Inflammatory macrophage treated with lipopolysaccharide for 4 hours (primary cell): ENCODE measurements around the gene MT1X.

Experiments used
- DNase-seq: peaks from one replicate; pipeline ENCODE4 v3.0.0-alpha.2; 2020

Gene MT1X

GRCh38 chr16:56681939-56682702, at the start of gene MT1X:
Gene MT1X, plus strand, starts transcription at chr16:56682470. Its CDS starts 71 bp downstream, at chr16:56682541.
- peak; percentile 90 for DNase-seq

- DNase-seq: no peak
Observed at GRCh38 chr16:56632848-56633365, 49.4 kb upstream of the MT1X start.

GRCh38 chr16:56633535-56633934, 48.7 kb upstream of the MT1X start:
- DNase-seq: no peak

DNA sequence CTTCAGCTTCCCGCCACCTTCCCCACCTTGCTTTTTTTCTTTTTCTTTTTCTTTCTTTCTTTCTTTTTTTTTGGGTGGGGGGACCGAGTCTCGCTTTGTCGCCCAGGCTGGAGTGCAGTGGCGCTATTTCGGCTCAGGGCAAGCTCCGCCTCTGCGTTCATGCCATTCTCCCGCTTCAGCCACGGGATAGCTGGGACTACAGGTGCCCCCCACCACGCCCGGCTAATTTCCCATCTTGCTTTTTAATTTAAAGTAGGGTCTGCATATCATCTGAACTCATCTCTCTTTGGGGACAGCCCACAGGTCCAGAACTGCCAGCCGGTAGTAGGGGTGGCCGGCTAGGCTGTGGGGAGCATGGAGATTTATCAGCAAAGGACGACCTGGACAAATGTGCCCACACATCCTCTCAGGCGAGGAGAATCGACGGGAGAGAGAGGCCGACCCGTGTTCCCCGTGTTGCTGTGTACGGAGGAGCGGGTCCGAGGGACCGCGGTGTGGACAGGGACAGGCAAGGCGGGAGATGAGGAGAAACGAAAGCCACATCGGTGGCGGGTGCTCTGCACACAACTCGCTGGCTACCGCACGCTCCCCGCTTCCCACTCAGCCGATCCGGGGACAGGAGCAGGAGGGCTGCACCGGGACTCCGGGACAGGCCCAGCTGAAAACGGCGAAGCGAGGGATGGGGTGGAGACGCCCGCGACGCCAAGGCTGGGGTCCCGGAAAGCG, 47.4 kb upstream of the MT1X start:
- no peak for DNase-seq

DNA sequence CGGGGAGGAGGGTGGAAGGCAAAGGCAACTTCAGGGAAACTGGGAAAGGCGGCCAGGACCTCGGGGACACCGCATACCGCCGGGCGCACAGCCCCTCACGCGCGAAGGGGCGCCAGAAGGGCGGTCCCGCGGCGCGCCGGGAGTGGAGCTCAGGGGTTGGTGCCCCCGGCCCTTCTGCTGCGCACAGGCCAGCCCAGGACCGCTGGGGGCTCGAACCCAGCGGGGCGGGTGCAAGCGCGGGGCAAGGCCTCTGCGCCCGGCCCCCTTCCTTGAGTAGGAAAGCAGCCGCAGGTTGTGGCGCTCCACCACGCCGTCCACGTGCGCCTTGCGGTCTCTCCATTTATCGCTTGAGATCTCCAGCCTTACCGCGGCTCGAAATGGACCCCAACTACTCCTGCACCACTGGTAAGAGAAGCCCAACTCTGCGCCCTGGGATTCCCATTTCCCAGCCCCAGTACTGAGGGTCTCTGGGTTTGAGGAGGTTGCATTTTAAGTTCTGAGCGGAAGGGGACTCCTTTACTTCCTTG, 46.8 kb upstream of the MT1X start:
- no peak for DNase-seq

DNA sequence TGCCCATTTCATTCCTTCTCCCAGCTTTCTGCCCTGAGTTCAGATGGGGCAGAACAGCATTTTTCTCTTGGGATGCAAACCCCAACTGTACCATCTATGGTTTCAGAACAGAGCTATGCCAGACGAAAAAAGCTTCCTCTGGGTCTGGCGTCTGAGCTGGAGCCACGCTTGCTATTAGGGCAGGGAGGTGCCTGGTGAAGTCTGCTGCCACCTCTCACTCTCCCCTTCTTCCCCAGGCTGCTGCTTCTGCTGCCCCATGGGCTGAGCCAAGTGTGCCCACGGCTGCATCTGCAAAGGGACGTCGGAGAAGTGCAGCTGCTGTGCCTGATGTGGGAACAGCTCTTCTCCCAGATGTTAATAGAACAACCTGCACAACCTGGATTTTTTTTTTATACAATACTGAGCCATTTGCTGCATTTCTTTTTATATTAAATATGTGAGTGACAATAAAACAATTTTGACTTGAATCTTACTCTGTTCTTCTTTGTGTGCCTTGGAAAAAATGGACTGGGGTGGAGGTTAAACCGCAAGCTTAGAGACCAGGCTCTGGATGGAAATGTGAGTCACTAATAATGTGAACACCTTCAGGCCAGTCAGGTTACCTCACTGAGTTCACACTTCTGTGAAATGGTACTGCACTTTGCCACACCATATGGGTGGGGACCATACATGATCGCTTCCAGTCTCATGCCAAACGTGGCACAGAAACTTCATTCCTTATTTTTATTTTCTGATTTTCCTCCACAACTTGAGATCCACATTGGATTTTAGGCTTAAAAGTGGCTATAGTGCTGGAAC, 45.5 kb upstream of the MT1X start:
- DNase-seq: no peak

DNA sequence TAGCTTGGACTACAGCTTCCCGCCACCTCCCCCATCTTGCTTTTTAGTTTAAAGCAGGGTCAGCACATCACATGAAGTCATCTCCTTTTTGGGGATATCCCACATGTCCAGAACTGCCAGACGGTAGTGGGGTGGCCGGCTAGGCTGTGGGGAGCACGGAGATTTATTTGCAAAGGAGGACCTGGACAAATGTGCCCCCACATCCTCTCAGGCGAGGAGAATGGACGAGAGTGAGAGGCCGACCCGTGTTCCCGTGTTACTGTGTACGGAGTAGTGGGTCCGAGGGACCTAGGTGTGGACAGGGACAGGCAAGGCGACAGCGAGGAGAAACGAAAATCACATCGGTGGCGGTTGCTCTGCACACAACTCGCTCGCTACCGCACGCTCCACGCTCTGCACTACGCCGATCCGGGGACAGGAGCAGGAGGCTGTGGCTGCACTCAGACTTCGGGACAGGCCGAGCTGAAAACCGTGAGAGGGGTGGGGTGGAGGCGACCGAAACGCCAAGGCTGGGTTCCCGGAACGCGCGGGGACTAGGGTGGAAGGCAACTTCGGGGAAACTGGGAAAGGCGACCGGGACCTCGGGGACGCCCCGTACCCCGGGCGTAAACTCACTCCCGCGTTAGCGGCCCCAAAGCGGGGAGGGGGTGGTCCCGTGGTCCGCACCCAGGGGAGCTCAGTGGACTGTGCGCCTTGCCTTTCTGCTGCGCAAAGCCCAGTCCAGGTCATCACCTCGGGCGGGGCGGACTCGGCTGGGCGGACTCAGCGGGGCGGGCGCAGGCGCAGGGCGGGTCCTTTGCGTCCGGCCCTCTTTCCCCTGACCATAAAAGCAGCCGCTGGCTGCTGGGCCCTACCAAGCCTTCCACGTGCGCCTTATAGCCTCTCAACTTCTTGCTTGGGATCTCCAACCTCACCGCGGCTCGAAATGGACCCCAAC, 44.2 kb upstream of the MT1X start, which contains the start of gene MT1A:
Gene MT1A, plus strand, starts transcription at position 853 of the 937 bp plus-strand sequence. Its CDS starts 73 bp downstream, at position 926.
- peak; percentile 59 for DNase-seq

GRCh38 chr16:56639045-56639444, 43.2 kb upstream of the MT1X start:
- no peak for DNase-seq

GRCh38 chr16:56640076-56640475, 42.2 kb upstream of the MT1X start:
- no peak for DNase-seq

DNA sequence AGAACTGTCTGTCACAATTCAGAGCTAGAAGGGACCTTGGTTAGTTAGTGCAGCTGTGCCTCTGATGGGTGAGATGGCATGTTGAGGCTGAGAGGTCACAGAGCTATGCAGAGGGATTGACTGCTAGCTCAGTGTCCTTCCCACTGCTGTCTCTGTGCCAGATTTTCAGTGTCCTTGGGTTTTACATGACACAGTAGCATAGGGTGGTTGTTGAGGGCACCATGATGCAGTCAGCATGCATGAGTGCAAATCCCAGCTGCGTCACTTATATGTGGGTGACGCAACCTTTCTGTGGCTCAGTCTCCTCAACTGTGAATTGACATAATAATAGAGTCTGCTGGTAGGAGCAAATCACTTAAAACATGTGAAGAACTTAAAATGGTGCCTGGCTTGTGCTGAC, 41.1 kb upstream of the MT1X start:
- peak; percentile 45 for DNase-seq

DNA sequence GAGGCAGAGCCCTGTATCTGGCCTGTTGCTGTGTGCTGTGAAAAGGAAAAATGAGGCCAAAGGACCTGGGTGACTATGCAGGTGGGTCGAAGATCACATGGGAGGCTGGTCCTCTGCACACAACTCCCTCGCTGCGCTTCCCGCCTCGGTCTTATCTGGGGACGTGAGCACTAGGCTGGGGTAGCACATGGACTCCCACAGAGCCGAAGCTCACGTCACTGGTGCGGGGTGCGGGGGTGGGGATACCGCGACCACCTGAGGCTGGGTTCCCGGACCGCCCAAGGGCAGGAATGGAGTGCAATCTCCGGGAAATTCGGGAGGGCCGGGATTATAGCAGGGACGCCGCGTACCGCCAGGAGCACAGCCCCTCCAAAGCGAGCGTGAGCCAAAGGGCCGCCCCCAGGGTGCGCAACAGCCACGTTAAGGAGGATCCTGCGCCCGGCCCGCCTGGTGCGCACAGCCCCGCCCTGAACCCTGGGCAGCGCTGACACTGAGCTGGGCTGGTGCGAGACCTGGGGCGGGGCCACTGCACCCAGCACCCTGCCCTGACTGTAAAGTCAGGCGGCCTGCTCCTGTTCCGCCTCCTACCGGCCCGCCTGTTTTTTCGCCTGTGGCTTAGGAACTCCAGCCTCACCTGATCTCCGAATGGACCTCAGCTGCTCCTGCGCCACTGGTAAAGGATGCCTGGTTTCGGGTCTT, 39.0 kb upstream of the MT1X start:
- DNase-seq: peak; percentile 84

- no peak for DNase-seq
Observed at GRCh38 chr16:56643833-56644232, 38.4 kb upstream of the MT1X start.

DNA sequence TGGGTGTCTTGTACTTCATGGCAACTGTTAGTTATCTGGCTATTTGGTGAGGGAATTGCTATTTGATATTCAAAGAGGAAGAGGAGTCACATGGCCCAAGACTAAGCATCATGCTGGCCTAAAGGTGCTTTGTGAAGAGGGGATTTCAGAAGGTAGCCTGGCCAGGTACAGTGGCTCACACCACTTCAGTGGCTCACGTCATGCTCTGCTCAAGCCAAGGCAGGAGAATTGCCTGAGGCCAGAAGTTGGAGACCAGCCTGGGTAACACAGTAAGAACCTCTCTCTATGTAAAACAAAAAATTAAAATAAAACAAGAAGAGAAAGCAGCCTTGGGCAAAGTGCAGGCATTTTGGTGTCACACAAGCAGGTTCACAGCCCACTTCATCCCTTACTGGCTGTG, 37.0 kb upstream of the MT1X start:
- DNase-seq: no peak

DNA sequence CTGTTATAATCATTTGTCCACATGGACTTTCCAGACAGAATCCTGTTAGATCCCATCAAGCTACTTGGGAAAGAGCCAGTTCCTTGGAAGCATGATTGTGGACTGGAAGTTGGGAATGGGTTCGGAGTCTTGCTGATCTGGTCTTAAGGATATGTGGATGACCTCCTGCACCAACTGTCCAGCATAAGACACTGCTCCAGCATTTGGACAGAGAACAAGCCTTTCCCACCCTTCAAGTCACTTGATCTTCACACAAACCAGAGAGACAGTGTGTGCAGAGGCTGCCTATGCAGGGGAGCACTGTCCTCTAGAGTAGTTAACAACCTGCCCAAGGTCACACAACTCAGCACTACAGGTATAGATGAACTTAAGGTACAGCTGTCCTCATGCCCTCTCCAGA, 36.4 kb upstream of the MT1X start:
- no peak for DNase-seq

DNA sequence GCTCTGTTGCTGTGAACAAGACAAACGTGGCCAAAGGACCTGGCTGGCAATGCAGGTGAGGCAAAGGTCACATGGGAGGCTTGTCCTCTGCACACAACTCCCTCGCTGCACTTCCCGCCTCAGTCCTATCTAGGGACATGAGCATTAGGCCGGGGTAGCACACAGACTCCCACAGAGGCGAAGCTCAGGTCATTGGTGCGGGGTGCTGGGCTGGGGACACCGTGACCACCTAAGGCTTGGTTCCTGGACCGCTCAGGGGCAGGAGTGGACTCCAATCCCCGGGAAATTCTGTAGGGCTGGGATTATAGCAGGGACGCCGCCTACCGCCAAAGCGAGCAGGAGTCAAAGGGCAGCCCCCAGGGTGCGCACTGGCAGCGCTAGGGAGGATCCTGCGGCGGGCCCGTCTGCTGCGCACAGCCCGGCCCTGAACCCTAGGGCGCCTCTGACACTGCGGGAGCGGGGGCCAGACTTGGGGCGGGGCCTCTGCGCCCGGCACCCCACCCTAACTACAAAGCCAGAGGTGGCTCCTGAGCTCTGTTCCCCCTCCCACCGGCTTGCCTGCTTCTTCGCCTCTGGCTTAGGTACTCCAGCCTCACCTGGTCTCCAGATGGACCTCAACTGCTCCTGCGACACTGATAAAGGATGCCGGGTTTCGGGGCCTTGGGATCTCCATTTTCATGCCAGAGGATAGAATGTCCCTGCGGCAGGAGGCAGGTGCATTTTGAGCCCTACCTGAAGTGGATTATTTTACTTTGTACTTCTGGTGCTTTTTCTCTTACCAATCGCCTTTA, 34.4 kb upstream of the MT1X start:
- DNase-seq: no peak

DNA sequence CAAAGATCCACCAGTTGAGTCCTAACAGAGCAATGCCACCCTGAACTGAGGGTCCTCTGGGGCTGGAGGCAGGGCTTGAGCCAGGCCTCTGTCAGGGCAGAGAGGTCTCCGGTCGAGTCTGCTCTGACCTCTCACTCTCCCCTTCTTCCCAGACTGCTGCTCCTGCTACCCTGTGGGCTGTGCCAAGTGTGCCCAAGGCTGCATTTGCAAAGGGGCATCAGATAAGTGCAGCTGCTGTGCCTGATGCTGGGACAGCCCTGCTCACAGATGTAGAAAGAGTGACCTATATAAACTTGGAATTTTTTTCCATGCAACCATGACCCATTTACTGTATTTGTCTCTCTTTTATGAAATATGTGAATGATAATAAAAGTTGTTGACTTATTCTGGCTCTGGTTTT, 33.0 kb upstream of the MT1X start:
- no peak for DNase-seq

- DNase-seq: no peak
Observed at GRCh38 chr16:56649820-56650219, 32.5 kb upstream of the MT1X start.

DNA sequence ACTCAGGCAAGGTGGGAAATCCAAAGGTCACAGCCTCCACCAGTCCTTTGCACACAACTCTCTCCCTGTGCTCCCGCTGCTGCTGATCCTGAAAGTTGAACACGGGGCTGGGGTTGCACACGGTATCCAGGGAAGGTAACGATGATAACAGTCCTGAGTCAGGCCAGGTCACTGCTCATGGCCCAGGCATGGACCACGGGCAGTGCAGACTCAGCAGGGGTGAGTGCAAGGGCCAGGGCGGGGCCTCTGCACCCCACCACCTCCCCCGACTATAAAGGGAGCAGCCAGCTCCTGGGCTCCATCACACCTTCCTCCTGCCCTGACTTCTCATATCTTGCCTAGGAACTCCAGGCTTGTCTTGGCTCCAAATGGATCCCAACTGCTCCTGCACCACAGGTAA, 30.7 kb upstream of the MT1X start, which contains the start of gene MT1B:
Gene MT1B, plus strand, starts transcription at position 301 of the 400 bp plus-strand sequence. Its CDS starts 68 bp downstream, at position 369.
- no peak for DNase-seq

GRCh38 chr16:56652600-56652999, 29.7 kb upstream of the MT1X start:
- no peak for DNase-seq

- no peak for DNase-seq
Observed at GRCh38 chr16:56653218-56653617, 29.1 kb upstream of the MT1X start.
